Upper lobe of right lung (tissue), 1 donor: ENCODE measurements around the gene RAN. TPM values are rescaled to one million over a fixed set of nuclear protein-coding genes. Genes with fewer than 3 reads are reported as not detected.
"Not testable (repeated sequence)": the region's sequence is repeated elsewhere in the genome, so short reads cannot be mapped to it uniquely, and the experiment has no call there.

Experiments
- ATAC-seq: fragments of 200-7000 bp; cut with Tn5 transposase; one replicate; pipeline ENCODE4 v1.9.1; 2020; ENCODE audit warnings: mild to moderate bottlenecking, moderate library complexity
- DNase-seq: peaks from one replicate; pipeline ENCODE4 v3.0.0-alpha.2; 2020
- H3K27ac ChIP-seq: fragments of 200-600 bp; one replicate; pipeline ENCODE4 v1.8.0; 2022
- H3K27me3 ChIP-seq: fragments of 200-600 bp; one replicate; pipeline ENCODE4 v1.8.0; 2022; ENCODE audit warnings: mild to moderate bottlenecking
- H3K36me3 ChIP-seq: fragments of 200-600 bp; one replicate; pipeline ENCODE4 v1.8.0; 2022
- H3K4me1 ChIP-seq: fragments of 200-600 bp; one replicate; pipeline ENCODE4 v1.8.0; 2022
- H3K4me3 ChIP-seq: fragments of 200-600 bp; one replicate; pipeline ENCODE4 v1.8.0; 2022; ENCODE audit warnings: mild to moderate bottlenecking
- H3K9me3 ChIP-seq: fragments of 200-600 bp; one replicate; pipeline ENCODE4 v1.8.0; 2022
- intact Hi-C: fragments of 100-400 bp; cut with DNase I; formaldehyde crosslinking; loops from one replicate; pipeline ENCODE4 v1.11.0; 2022
- total RNA-seq: library from RNA; stranded (reverse); fragmentation: NEBNext Ultra II Directional; extraction: Animal tissue kit (Norgen Biotek cat#: 25700); gene quantifications from one replicate; pipeline ENCODE4 v1.2.1, GENCODE V29; 2021
- TF ChIP-seq, protein P1 (sequence below): fragments of 200-600 bp; IDR thresholded peaks from one replicate; pipeline ENCODE4 v1.8.0; 2022; ENCODE audit warnings: antibody characterized with exemption
- donor health status: DM: no; HTN: yes; CAD: no; lungs with severe emphysema.

The RAN gene
- total RNA-seq, 1 donor from 2014 or later = 310 TPM

DNA sequence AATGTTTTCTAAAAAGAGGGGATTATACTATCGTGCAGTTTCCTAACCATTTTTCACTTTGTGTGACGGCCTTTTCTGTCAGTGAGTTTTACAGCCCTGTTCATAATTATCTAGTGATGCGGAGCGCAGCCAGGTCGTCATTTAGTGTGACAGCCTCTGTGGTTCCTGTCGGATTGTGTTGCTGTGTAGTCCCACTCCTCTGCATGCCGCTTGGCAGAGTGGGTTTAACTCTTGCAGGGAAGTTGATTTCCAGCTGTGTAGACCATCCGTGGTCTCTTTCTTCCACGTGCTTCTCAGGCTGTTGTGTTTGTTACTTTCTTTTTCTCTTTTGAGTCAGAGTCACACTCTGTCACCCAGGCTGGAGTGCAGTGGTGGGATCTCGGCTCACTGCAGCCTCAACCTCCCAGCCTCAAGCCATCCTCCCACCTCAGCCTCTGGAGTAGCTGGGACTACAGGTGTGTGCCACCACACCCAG is 8.6 kb downstream of the RAN start:
- Histone ChIP-seq H3K4me1 (no peaks in the 10 kb centered on the region), H3K27ac (no peak overlapping the region), H3K36me3 (peaks cover 22% of the 10 kb centered on the region), H3K4me3 (peak overlapping the region; percentile 1), H3K27me3 (no peaks in the 10 kb centered on the region), H3K9me3 (no peaks in the 10 kb centered on the region)
- ATAC-seq (no peak), DNase-seq (no peak)
- TF ChIP-seq, protein P1, sequence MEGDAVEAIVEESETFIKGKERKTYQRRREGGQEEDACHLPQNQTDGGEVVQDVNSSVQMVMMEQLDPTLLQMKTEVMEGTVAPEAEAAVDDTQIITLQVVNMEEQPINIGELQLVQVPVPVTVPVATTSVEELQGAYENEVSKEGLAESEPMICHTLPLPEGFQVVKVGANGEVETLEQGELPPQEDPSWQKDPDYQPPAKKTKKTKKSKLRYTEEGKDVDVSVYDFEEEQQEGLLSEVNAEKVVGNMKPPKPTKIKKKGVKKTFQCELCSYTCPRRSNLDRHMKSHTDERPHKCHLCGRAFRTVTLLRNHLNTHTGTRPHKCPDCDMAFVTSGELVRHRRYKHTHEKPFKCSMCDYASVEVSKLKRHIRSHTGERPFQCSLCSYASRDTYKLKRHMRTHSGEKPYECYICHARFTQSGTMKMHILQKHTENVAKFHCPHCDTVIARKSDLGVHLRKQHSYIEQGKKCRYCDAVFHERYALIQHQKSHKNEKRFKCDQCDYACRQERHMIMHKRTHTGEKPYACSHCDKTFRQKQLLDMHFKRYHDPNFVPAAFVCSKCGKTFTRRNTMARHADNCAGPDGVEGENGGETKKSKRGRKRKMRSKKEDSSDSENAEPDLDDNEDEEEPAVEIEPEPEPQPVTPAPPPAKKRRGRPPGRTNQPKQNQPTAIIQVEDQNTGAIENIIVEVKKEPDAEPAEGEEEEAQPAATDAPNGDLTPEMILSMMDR = no peak
- intact Hi-C loops = no loop called here

DNA sequence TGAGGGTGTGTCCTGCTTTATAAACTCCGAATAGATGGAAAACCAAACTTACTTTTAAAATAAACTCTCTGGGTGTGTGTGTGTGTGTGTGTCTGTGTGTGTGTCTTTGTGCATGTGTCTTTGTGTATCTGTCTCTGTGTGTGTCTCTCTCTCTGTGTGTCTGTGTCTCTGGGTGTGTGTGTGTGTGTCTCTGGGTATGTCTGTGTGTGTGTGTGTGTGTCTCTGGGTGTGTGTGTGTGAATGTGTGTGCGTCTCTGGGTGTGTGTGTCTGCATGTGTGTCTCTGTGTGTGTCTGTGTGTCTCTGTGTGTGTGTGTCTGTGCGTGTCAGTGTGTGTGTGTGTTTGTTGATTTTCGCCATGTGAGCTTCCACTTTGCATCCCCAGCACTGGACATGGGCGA is 9.2 kb downstream of the RAN start:
- Histone ChIP-seq H3K9me3 (no peaks in the 10 kb centered on the region), H3K27me3 (no peaks in the 10 kb centered on the region), H3K4me3 (no peak overlapping the region), H3K36me3 (peaks cover 16% of the 10 kb centered on the region), H3K27ac (no peak overlapping the region), H3K4me1 (no peaks in the 10 kb centered on the region)
- intact Hi-C loops = no loop called here
- TF ChIP-seq, protein P1 = no peak
- ATAC-seq = no peak
- DNase-seq = no peak

DNA sequence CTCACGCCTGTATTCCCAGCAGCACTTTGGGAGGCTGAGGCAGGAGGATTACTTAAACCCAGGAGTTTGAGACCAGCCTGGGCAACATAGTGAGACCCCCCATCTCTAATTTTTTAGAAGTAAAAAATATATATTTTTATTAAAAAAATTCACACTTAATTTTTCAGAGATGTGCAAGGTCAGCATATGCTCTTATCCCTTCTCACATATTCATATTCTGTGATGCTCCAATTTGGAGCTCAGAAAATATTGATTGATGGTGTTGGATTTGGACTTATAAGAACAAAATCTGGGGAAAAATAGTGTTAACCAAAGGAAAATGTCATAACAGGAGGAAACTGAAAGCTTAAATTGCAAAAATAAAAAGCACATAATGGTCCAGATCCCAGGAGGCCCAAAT is 9.7 kb downstream of the RAN start:
- intact Hi-C loops = no loop called here
- no peaks in the 10 kb centered on the region for H3K4me1 ChIP-seq
- H3K27ac ChIP-seq = no peak overlapping the region
- no peaks in the 10 kb centered on the region for H3K27me3 ChIP-seq
- H3K36me3 ChIP-seq = peaks cover 11% of the 10 kb centered on the region
- TF ChIP-seq, protein P1 = no peak
- DNase-seq (no peak), ATAC-seq (no peak)
- H3K4me3 ChIP-seq = no peak overlapping the region
- H3K9me3 ChIP-seq = no peaks in the 10 kb centered on the region

DNA sequence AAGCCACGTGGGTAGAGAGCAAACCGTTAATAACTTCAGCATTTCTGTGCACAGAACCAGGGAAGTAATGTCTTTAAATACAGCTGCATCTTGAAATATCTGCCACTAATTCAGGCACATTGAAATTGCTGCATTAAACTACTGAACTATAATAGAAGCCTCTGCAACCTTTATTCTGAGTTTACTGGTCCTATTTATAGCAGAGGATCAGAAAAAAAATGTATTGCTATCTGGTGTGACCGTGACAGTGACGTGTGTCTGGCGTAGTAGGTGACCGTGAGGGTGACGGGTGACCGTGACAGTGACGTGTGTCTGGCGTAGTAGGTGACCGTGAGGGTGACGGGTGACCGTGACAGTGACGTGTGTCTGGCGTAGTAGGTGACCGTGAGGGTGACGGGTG is 15.3 kb downstream of the RAN start:
- ATAC-seq, H3K9me3 ChIP-seq, DNase-seq, H3K36me3 ChIP-seq, H3K27ac ChIP-seq, H3K4me1 ChIP-seq, H3K4me3 ChIP-seq, intact Hi-C loops, H3K27me3 ChIP-seq: not testable (repeated sequence)

DNA sequence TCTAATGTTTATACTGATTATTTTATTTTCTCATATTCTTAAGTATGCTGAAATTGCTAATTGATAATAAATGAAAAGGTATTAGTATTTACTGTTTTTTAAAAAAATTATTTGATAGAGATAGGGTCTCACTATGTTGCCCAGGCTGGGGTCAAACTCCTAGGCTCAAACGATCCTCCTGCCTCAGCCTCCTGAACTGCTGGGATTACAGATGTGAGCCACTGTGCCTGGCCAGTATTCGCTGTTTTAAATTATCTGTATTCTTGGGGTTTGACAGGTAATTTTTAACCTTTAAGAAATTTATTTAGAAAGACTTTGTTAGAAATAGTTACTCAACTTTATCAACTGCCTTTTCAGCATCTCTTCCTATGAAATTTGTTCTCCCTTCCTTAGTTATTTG is 32.2 kb downstream of the RAN start:
- ATAC-seq (no peak), DNase-seq (no peak)
- Histone ChIP-seq H3K36me3 (no peaks in the 10 kb centered on the region), H3K4me3 (no peak overlapping the region), H3K4me1 (no peaks in the 10 kb centered on the region), H3K27ac (no peak overlapping the region), H3K27me3 (no peaks in the 10 kb centered on the region), H3K9me3 (no peaks in the 10 kb centered on the region)
- TF ChIP-seq, protein P1 = no peak
- intact Hi-C loops = no loop called here

DNA sequence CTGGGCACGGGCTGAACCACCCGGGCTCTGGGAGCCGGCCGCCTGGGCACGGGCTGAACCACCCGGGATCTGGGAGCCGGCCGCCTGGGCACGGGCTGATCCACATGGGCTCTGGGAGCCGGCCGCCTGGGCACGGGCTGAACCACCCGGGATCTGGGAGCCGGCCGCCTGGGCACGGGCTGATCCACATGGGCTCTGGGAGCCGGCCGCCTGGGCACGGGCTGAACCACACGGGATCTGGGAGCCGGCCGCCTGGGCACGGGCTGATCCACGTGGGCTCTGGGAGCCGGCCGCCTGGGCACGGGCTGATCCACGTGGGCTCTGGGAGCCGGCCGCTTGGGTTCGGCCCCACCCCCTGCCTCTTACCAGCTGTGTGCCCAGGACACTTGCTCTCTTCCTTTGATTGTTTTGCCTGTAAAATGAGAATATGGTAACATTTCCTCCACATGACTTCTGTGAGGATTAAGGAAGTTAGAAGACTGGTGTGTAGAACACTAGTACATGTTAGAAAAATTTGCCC is 33.1 kb downstream of the RAN start:
- H3K27me3 ChIP-seq, H3K4me1 ChIP-seq, ATAC-seq, intact Hi-C loops, H3K4me3 ChIP-seq, H3K9me3 ChIP-seq, DNase-seq, H3K36me3 ChIP-seq, H3K27ac ChIP-seq: not testable (repeated sequence)

DNA sequence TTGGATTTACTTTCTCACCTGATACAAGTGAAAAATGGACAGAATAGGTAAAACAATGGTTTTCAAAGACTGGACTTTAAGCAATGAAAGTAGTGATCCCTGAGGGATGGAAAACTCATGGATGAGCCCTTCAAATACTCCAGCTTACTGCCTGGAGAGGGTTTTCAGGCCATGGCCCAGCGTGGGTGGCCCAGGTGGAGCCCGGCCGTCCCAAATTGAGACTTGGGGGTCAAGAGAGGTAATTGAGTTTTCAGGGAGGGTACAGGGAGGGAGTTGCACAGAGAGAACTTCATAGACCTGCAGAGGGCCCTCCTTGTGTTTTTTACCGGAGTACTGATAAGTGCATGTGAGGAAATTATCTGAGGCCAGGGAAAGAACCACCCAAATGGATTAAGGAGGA is 37.2 kb downstream of the RAN start:
- ATAC-seq (no peak), DNase-seq (no peak)
- TF ChIP-seq, protein P1 = no peak
- no peak overlapping the region for H3K4me3 ChIP-seq
- no peaks in the 10 kb centered on the region for H3K36me3 ChIP-seq
- H3K4me1 ChIP-seq = no peaks in the 10 kb centered on the region
- intact Hi-C loops = no loop called here
- no peaks in the 10 kb centered on the region for H3K9me3 ChIP-seq
- H3K27me3 ChIP-seq = no peaks in the 10 kb centered on the region
- H3K27ac ChIP-seq = no peak overlapping the region
